Hindlimb muscle (tissue), 1 donor: ENCODE data around the gene EVA1C. TPM values are rescaled to one million over a fixed set of nuclear protein-coding genes. Genes with fewer than 3 reads are reported as not detected.
"Not testable (repeated sequence)": the region's sequence is repeated elsewhere in the genome, so short reads cannot be mapped to it uniquely, and the experiment has no call there.

ENCODE experiments used
- DNase-seq: peaks from one replicate; pipeline ENCODE4 v3.0.0-alpha.2; 2013
- polyA plus RNA-seq: library from polyadenylated mRNA; unstranded; fragments of 120-200 nt; gene quantifications from one replicate; pipeline ENCODE4 v1.2.1, GENCODE V29; 2013; ENCODE audit not compliant: insufficient read length

The EVA1C gene
- polyA plus RNA-seq, 1 donor = 2.1 TPM

- DNase-seq = no peak
Observed at GRCh38 chr21:32533053-32533452, 120.5 kb downstream of the EVA1C start.

- DNase-seq = no peak
Observed at GRCh38 chr21:32533611-32534010, 121.1 kb downstream of the EVA1C start.

GRCh38 chr21:32534113-32534512 is 121.6 kb downstream of the EVA1C start:
- no peak for DNase-seq

GRCh38 chr21:32535612-32536011 is 123.1 kb downstream of the EVA1C start:
- DNase-seq = no peak

- no peak for DNase-seq
Observed at GRCh38 chr21:32537569-32537881, 125.0 kb downstream of the EVA1C start.

- no peak for DNase-seq
Observed at GRCh38 chr21:32538147-32538792, 125.8 kb downstream of the EVA1C start.

GRCh38 chr21:32539378-32539777 is 126.9 kb downstream of the EVA1C start:
- DNase-seq = no peak

- DNase-seq = not testable (repeated sequence)
Observed at GRCh38 chr21:32543056-32543455, 130.6 kb downstream of the EVA1C start.

- DNase-seq = no peak
Observed at GRCh38 chr21:32543975-32544374, 131.5 kb downstream of the EVA1C start.

GRCh38 chr21:32544697-32545096 is 132.2 kb downstream of the EVA1C start:
- DNase-seq = no peak

- no peak for DNase-seq
Observed at GRCh38 chr21:32545948-32546441, 133.5 kb downstream of the EVA1C start.

- no peak for DNase-seq
Observed at GRCh38 chr21:32547018-32547417, 134.5 kb downstream of the EVA1C start.

- DNase-seq = no peak
Observed at GRCh38 chr21:32548978-32549377, 136.5 kb downstream of the EVA1C start.

- DNase-seq = no peak
Observed at GRCh38 chr21:32549440-32549839, 136.9 kb downstream of the EVA1C start.

- DNase-seq = no peak
Observed at GRCh38 chr21:32549886-32550285, 137.4 kb downstream of the EVA1C start.

GRCh38 chr21:32554832-32555638 is 142.5 kb downstream of the EVA1C start:
- no peak for DNase-seq

- no peak for DNase-seq
Observed at GRCh38 chr21:32558106-32558505, 145.6 kb downstream of the EVA1C start.

GRCh38 chr21:32559006-32559610 is 146.6 kb downstream of the EVA1C start:
- no peak for DNase-seq

GRCh38 chr21:32560896-32561295 is 148.4 kb downstream of the EVA1C start:
- DNase-seq = no peak

- DNase-seq = not testable (repeated sequence)
Observed at GRCh38 chr21:32561476-32561875, 149.0 kb downstream of the EVA1C start.

GRCh38 chr21:32562426-32562825 is 149.9 kb downstream of the EVA1C start:
- DNase-seq = peak; percentile 14

- DNase-seq = no peak
Observed at GRCh38 chr21:32562915-32563314, 150.4 kb downstream of the EVA1C start.
